Skeletal muscle tissue (tissue), 4 donors: ENCODE results near the gene DTHD1. TPM values are rescaled to one million over a fixed set of nuclear protein-coding genes. Genes with fewer than 3 reads are reported as not detected.

ENCODE experiments used
- H3K27ac ChIP-seq: one replicate; pipeline ENCODE4 v1.7.0; 2013; ENCODE audit warnings: mild to moderate bottlenecking, low read depth, low read length, inconsistent platforms
- H3K27me3 ChIP-seq, 3 donors: one replicate each; pipeline ENCODE4 v1.7.0; 2013; ENCODE audit warnings: low read length in 3 of 3; ENCODE audit not compliant: control insufficient read depth in 3 of 3, insufficient read depth in 3 of 3
- H3K36me3 ChIP-seq, 3 donors: one replicate each; pipeline ENCODE4 v1.7.0; 2013; ENCODE audit warnings: low read length in 3 of 3; ENCODE audit not compliant: control insufficient read depth in 3 of 3, insufficient read depth in 3 of 3
- H3K4me1 ChIP-seq, 3 donors: one replicate each; pipeline ENCODE4 v1.7.0; 2013; ENCODE audit warnings: low read length in 3 of 3, mild to moderate bottlenecking in 3 of 3; ENCODE audit not compliant: control insufficient read depth in 3 of 3, insufficient read depth in 3 of 3
- H3K4me3 ChIP-seq, 3 donors: one replicate each; pipeline ENCODE4 v1.7.0; 2013; ENCODE audit warnings: low read length in 3 of 3
- H3K9ac ChIP-seq, 3 donors: one replicate each; pipeline ENCODE4 v1.7.0; 2013; ENCODE audit warnings: low read length in 3 of 3, mild to moderate bottlenecking in 3 of 3, moderate library complexity in 2 of 3, low read depth in 1 of 3
- H3K9me3 ChIP-seq, 3 donors: one replicate each; pipeline ENCODE4 v1.7.0; 2013; ENCODE audit warnings: low read length in 3 of 3; ENCODE audit not compliant: control insufficient read depth in 3 of 3
- total RNA-seq: library from RNA; depleted of rRNA; stranded (reverse); fragments of >200 nt; gene quantifications from one replicate; pipeline ENCODE4 v1.2.3, GENCODE V29; 2014
- donor health status: Osteomylitis.

DTHD1 gene
- total RNA-seq = under 0.01 TPM

- Histone ChIP-seq H3K27ac (no peak within 1 kb of the TSS), H3K36me3 (no peaks in the 10 kb centered on the region), H3K9me3 (no peaks in the 10 kb centered on the region), H3K4me3 (no peak within 1 kb of the TSS), H3K9ac (no peak within 1 kb of the TSS), H3K4me1 (no peaks in the 10 kb centered on the region), H3K27me3 (no peaks in the 10 kb centered on the region)
These were observed at the start of gene DTHD1 for GRCh38 chr4:36281384-36282106. Gene DTHD1 (plus strand): TSS chr4:36281616. CDS start chr4:36281759, 143 bp downstream.

GRCh38 chr4:36233567-36234266 is 47.7 kb upstream of the DTHD1 start:
- Histone ChIP-seq H3K27ac (no peak overlapping the region), H3K36me3 (no peaks in the 10 kb centered on the region)

GRCh38 chr4:36235306-36235705 is 46.1 kb upstream of the DTHD1 start:
- no peaks in the 10 kb centered on the region for H3K36me3 ChIP-seq
- no peak overlapping the region for H3K4me3 ChIP-seq
- no peak overlapping the region for H3K9ac ChIP-seq
- H3K9me3 ChIP-seq = no peaks in the 10 kb centered on the region
- no peaks in the 10 kb centered on the region for H3K27me3 ChIP-seq
- H3K4me1 ChIP-seq = no peaks in the 10 kb centered on the region
- H3K27ac ChIP-seq = no peak overlapping the region

More at GRCh38 chr4:36233567-36234266, 47.7 kb upstream of the DTHD1 start:
- Histone ChIP-seq H3K9ac (no peak overlapping the region), H3K4me3 (no peak overlapping the region), H3K4me1 (no peaks in the 10 kb centered on the region), H3K27me3 (no peaks in the 10 kb centered on the region), H3K9me3 (no peaks in the 10 kb centered on the region)

GRCh38 chr4:36236159-36236558 is 45.3 kb upstream of the DTHD1 start:
- no peak overlapping the region for H3K4me3 ChIP-seq
- no peak overlapping the region for H3K9ac ChIP-seq
- no peaks in the 10 kb centered on the region for H3K27me3 ChIP-seq
- no peaks in the 10 kb centered on the region for H3K9me3 ChIP-seq
- H3K36me3 ChIP-seq = no peaks in the 10 kb centered on the region
- H3K27ac ChIP-seq = no peak overlapping the region
- no peaks in the 10 kb centered on the region for H3K4me1 ChIP-seq

- H3K4me1 ChIP-seq = no peaks in the 10 kb centered on the region
- H3K36me3 ChIP-seq = no peaks in the 10 kb centered on the region
- no peaks in the 10 kb centered on the region for H3K9me3 ChIP-seq
- H3K4me3 ChIP-seq = no peak overlapping the region
- H3K27me3 ChIP-seq = no peaks in the 10 kb centered on the region
- no peak overlapping the region for H3K27ac ChIP-seq
- H3K9ac ChIP-seq = no peak overlapping the region
These were observed 43.8 kb upstream of the DTHD1 start for GRCh38 chr4:36237366-36238313.

- H3K4me1 ChIP-seq = no peaks in the 10 kb centered on the region
- H3K27ac ChIP-seq = no peak overlapping the region
- no peaks in the 10 kb centered on the region for H3K36me3 ChIP-seq
- no peaks in the 10 kb centered on the region for H3K9me3 ChIP-seq
- peaks cover 0 to 3% (median 0%) of the 10 kb centered on the region in 3 donors for H3K27me3 ChIP-seq
- H3K9ac ChIP-seq = no peak overlapping the region
- peak overlapping the region in 1 of 3 donors; percentile 32 for H3K4me3 ChIP-seq
These were observed 39.6 kb upstream of the DTHD1 start for GRCh38 chr4:36241771-36242170.

- no peak overlapping the region for H3K9ac ChIP-seq
- H3K4me1 ChIP-seq = no peaks in the 10 kb centered on the region
- H3K9me3 ChIP-seq = no peaks in the 10 kb centered on the region
- no peaks in the 10 kb centered on the region for H3K36me3 ChIP-seq
- H3K4me3 ChIP-seq = no peak overlapping the region
- H3K27ac ChIP-seq = no peak overlapping the region
- peaks cover 0 to 3% (median 0%) of the 10 kb centered on the region in 3 donors for H3K27me3 ChIP-seq
These were observed 38.6 kb upstream of the DTHD1 start for GRCh38 chr4:36242629-36243354.

GRCh38 chr4:36243355-36244256 is 37.8 kb upstream of the DTHD1 start:
- H3K9me3 ChIP-seq = no peaks in the 10 kb centered on the region
- peak overlapping the region; percentile 48 to 69 (median 64) for H3K4me3 ChIP-seq
- peak overlapping the region; percentile 66 for H3K27ac ChIP-seq
- peak overlapping the region; percentile 0 to 66 (median 39) for H3K9ac ChIP-seq
- no peaks in the 10 kb centered on the region for H3K4me1 ChIP-seq
- H3K27me3 ChIP-seq = peaks cover 0 to 3% (median 0%) of the 10 kb centered on the region in 3 donors
- H3K36me3 ChIP-seq = no peaks in the 10 kb centered on the region
